Brain microvascular endothelial cell (primary cell): ENCODE results near the gene NRIP3.
A peak's percentile ranks its signal among the peaks of the same experiment; 100 is the strongest.
"Not testable (repeated sequence)": the region's sequence is repeated elsewhere in the genome, so short reads cannot be mapped to it uniquely, and the experiment has no call there.

Source experiments
- DNase-seq: peaks from one replicate; pipeline ENCODE4 v3.0.0-alpha.2; 2020
- H3K27ac ChIP-seq: fragments of 250-450 bp; sonication (Bioruptor Pico); 2 replicates; pipeline ENCODE4 v1.5.1; 2020; ENCODE audit warnings: mild to moderate bottlenecking, moderate library complexity
- H3K27me3 ChIP-seq: fragments of 250-450 bp; sonication (Bioruptor Pico); replicated peaks from 2 replicates; pipeline ENCODE4 v1.5.1; 2020; ENCODE audit warnings: mild to moderate bottlenecking
- H3K36me3 ChIP-seq: fragments of 250-450 bp; sonication (Bioruptor Pico); replicated peaks from 2 replicates; pipeline ENCODE4 v1.5.1; 2020; ENCODE audit warnings: mild to moderate bottlenecking
- H3K4me3 ChIP-seq: 2 replicates; pipeline ENCODE4 v1.5.1; 2011; ENCODE audit warnings: low read depth, mild to moderate bottlenecking, control low read depth, low read length, moderate library complexity
- CTCF ChIP-seq: IDR thresholded peaks from 2 replicates; pipeline ENCODE4 v1.5.1; 2011; ENCODE audit warnings: low read depth, mild to moderate bottlenecking, moderate library complexity, low read length, control low read depth, inconsistent platforms; ENCODE audit errors: missing control alignments
- in situ Hi-C: cut with HindIII; loops from 2 replicates; pipeline ENCODE4 v1.10.0; 2017; ENCODE audit warnings: low sequenced_read_pairs, low pct_ligation_motif_present

The NRIP3 gene

GRCh38 chr11:9015677-9016076 is 11.9 kb upstream of the NRIP3 start:
- Histone ChIP-seq H3K27ac (no peak overlapping the region), H3K27me3 (no peaks in the 10 kb centered on the region), H3K4me3 (no peak overlapping the region), H3K36me3 (no peaks in the 10 kb centered on the region)
- DNase-seq = peak; percentile 67
- TF ChIP-seq CTCF = peak; percentile 89
- in situ Hi-C loops = no loop called here

- no peak for DNase-seq
- H3K27ac ChIP-seq = no peak overlapping the region
- in situ Hi-C loops = no loop called here
- no peaks in the 10 kb centered on the region for H3K36me3 ChIP-seq
- H3K27me3 ChIP-seq = no peaks in the 10 kb centered on the region
- TF ChIP-seq CTCF = no peak
- no peak overlapping the region for H3K4me3 ChIP-seq
Observed at GRCh38 chr11:9014826-9015225, 11.0 kb upstream of the NRIP3 start.

- in situ Hi-C loops = no loop called here
- Histone ChIP-seq H3K4me3 (no peak overlapping the region), H3K27ac (no peak overlapping the region), H3K36me3 (no peaks in the 10 kb centered on the region), H3K27me3 (no peaks in the 10 kb centered on the region)
- DNase-seq = no peak
- TF ChIP-seq CTCF = no peak
Observed at GRCh38 chr11:9013373-9013772, 9.6 kb upstream of the NRIP3 start.

- DNase-seq, H3K4me3 ChIP-seq, in situ Hi-C loops, H3K27me3 ChIP-seq, H3K27ac ChIP-seq, H3K36me3 ChIP-seq: not testable (repeated sequence)
Observed at GRCh38 chr11:9009538-9009937, 5.7 kb upstream of the NRIP3 start.

- in situ Hi-C loops = no loop called here
- TF ChIP-seq CTCF = no peak
- H3K4me3 ChIP-seq = no peak overlapping the region
Observed at GRCh38 chr11:9008661-9009060, 4.9 kb upstream of the NRIP3 start.

GRCh38 chr11:9008011-9008550 is 4.3 kb upstream of the NRIP3 start:
- Histone ChIP-seq H3K27ac (no peak overlapping the region), H3K36me3 (no peaks in the 10 kb centered on the region), H3K27me3 (peaks cover 14% of the 10 kb centered on the region), H3K4me3 (no peak overlapping the region)
- TF ChIP-seq CTCF = no peak
- DNase-seq = no peak
- in situ Hi-C loops = no loop called here

More at GRCh38 chr11:9008661-9009060, 4.9 kb upstream of the NRIP3 start:
- no peak for DNase-seq
- Histone ChIP-seq H3K36me3 (no peaks in the 10 kb centered on the region), H3K27ac (no peak overlapping the region), H3K27me3 (peaks cover 14% of the 10 kb centered on the region)
